Thyroid gland (tissue), 4 donors: ENCODE measurements around the gene SYP.

Experiments used
- CTCF ChIP-seq, 6 experiments: fragments of 200-600 bp in 3 of 6; fragments of 450-650 bp in 3 of 6; sonication (generic) in 3 of 6; IDR thresholded peaks; one replicate each; pipeline ENCODE4 v1.5.1; 2016 to 2019; ENCODE audit warnings: antibody characterized with exemption in 6 of 6, mild to moderate bottlenecking in 2 of 6, inconsistent platforms in 1 of 6, moderate library complexity in 1 of 6
- POLR2A ChIP-seq, 2 donors: fragments of 450-650 bp; IDR thresholded peaks; one replicate each; pipeline ENCODE4 v1.6.1; 2017; ENCODE audit warnings: antibody characterized with exemption in 2 of 2, mild to moderate bottlenecking in 2 of 2, moderate library complexity in 1 of 2

GRCh38 chrX:49190821-49191573 is 9.0 kb downstream of the SYP start:
- TF ChIP-seq CTCF (IDR thresholded peaks at IDR 0.05) (no peak), POLR2A (IDR thresholded peaks at IDR 0.05) (peak in 1 of 2 donors; percentile 91)
